Thoracic aorta (tissue), 2 donors: Measurements from ENCODE around the gene OPRL1. TPM values are rescaled to one million over a fixed set of nuclear protein-coding genes. Genes with fewer than 3 reads are reported as not detected.

Experiments
- ATAC-seq: fragments of 150-250 bp; one replicate; pipeline ENCODE4 v1.8.0; 2017; ENCODE audit warnings: low read depth; ENCODE audit not compliant: insufficient number of reproducible peaks, low FRiP score
- DNase-seq: peaks from one replicate; pipeline ENCODE4 v3.0.0-alpha.2; 2020; ENCODE audit warnings: low spot score
- H3K27ac ChIP-seq, 2 donors: fragments of 200-600 bp; sonication (generic); 1 replicate in 1 of 2; 2 replicates in 1 of 2; pipeline ENCODE4 v1.5.1; 2016; ENCODE audit warnings: mild to moderate bottlenecking in 2 of 2, moderate library complexity in 2 of 2
- H3K27me3 ChIP-seq: fragments of 200-600 bp; sonication (generic); replicated peaks from 2 replicates; pipeline ENCODE4 v1.6.0; 2016; ENCODE audit warnings: mild to moderate bottlenecking; ENCODE audit not compliant: insufficient read depth
- H3K36me3 ChIP-seq: fragments of 200-600 bp; sonication (generic); one replicate; pipeline ENCODE4 v1.5.1; 2016
- H3K4me1 ChIP-seq, 2 donors: fragments of 200-600 bp; sonication (generic); 1 replicate in 1 of 2; 2 replicates in 1 of 2; pipeline versions ENCODE4 v1.5.1 to v1.6.0; 2016; ENCODE audit warnings: low read depth in 2 of 2, mild to moderate bottlenecking in 1 of 2; ENCODE audit not compliant: control insufficient read depth in 1 of 2
- H3K4me3 ChIP-seq: fragments of 200-600 bp; sonication (generic); 2 replicates; pipeline ENCODE4 v1.5.1; 2016; ENCODE audit warnings: mild to moderate bottlenecking
- H3K9me3 ChIP-seq: fragments of 200-600 bp; sonication (generic); 2 replicates; pipeline ENCODE4 v1.5.1; 2016
- total RNA-seq, 2 donors: library from RNA; depleted of rRNA; stranded (reverse); fragments of >200 nt; gene quantifications; one replicate each; pipeline versions ENCODE4 v1.1.0 to v1.2.3, GENCODE V29; 2016
- TF ChIP-seq, protein P1 (sequence below): fragments of 200-600 bp; sonication (generic); IDR thresholded peaks from one replicate; pipeline ENCODE4 v1.5.1; 2019; ENCODE audit warnings: antibody characterized with exemption

Gene OPRL1
- total RNA-seq, 2 donors from 2014 or later, result 1.1 to 3.2 TPM

GRCh38 chr20:64101731-64102621 lies 22.1 kb downstream of the OPRL1 start:
- no peak overlapping the region for H3K27ac ChIP-seq
- no peaks in the 10 kb centered on the region for H3K4me1 ChIP-seq
- DNase-seq, result no peak
- H3K36me3 ChIP-seq, result no peaks in the 10 kb centered on the region
- no peaks in the 10 kb centered on the region for H3K9me3 ChIP-seq
- ATAC-seq, result no peak
- TF ChIP-seq, protein P1, sequence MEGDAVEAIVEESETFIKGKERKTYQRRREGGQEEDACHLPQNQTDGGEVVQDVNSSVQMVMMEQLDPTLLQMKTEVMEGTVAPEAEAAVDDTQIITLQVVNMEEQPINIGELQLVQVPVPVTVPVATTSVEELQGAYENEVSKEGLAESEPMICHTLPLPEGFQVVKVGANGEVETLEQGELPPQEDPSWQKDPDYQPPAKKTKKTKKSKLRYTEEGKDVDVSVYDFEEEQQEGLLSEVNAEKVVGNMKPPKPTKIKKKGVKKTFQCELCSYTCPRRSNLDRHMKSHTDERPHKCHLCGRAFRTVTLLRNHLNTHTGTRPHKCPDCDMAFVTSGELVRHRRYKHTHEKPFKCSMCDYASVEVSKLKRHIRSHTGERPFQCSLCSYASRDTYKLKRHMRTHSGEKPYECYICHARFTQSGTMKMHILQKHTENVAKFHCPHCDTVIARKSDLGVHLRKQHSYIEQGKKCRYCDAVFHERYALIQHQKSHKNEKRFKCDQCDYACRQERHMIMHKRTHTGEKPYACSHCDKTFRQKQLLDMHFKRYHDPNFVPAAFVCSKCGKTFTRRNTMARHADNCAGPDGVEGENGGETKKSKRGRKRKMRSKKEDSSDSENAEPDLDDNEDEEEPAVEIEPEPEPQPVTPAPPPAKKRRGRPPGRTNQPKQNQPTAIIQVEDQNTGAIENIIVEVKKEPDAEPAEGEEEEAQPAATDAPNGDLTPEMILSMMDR, result peak; percentile 32
- no peaks in the 10 kb centered on the region for H3K27me3 ChIP-seq
- H3K4me3 ChIP-seq, result peak overlapping the region; percentile 54

DNA sequence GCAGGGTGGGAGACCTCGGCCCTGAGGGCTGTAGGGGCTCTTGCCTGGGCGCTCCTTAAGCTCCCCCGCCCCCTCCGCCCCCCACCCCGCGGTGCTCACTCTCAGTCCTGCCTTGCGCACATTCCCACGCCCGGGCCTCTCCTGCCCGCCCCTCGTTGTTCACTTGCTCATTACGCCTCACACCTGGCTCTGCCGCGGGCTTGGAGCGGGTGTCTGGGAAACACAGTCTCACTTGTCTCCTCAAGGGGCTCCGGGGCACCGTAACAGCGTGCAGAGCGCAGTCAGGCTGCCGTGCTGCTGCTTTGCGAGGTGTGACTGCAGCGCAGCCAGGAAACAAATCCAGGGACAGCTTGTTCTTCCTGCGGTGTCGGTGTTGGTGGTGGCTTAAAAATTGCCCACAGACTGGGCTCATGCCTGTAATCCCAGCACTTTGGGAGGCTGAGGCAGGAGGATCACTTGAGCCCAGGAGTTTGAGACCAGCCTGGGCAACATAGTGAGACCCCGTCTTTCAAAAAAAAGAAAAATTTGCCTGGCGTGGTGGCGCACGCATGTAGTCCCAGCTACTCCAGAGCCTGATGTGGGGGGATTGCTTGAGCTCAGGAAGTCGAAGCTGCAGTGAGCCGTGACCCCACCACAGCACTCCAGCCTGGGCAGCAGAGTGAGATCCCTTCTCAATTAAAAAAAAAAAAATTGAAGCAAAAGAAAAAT lies 22.9 kb downstream of the OPRL1 start:
- Histone ChIP-seq H3K36me3 (no peaks in the 10 kb centered on the region), H3K9me3 (no peaks in the 10 kb centered on the region), H3K27me3 (no peaks in the 10 kb centered on the region), H3K27ac (no peak overlapping the region), H3K4me1 (no peaks in the 10 kb centered on the region), H3K4me3 (no peak overlapping the region)
- TF ChIP-seq, protein P1, result no peak
- no peak for DNase-seq
- no peak for ATAC-seq

GRCh38 chr20:64103871-64104666 lies 24.2 kb downstream of the OPRL1 start:
- Histone ChIP-seq H3K4me1 (no peaks in the 10 kb centered on the region), H3K9me3 (no peaks in the 10 kb centered on the region), H3K36me3 (no peaks in the 10 kb centered on the region), H3K4me3 (no peak overlapping the region), H3K27ac (no peak overlapping the region), H3K27me3 (no peaks in the 10 kb centered on the region)
- TF ChIP-seq, protein P1, result no peak
- ATAC-seq (no peak), DNase-seq (no peak)

- DNase-seq (no peak), ATAC-seq (no peak)
- no peaks in the 10 kb centered on the region for H3K36me3 ChIP-seq
- no peak overlapping the region for H3K4me3 ChIP-seq
- TF ChIP-seq, protein P1, result no peak
- H3K9me3 ChIP-seq, result no peaks in the 10 kb centered on the region
- no peaks in the 10 kb centered on the region for H3K27me3 ChIP-seq
- H3K4me1 ChIP-seq, result no peaks in the 10 kb centered on the region
- H3K27ac ChIP-seq, result no peak overlapping the region
These were observed 25.0 kb downstream of the OPRL1 start for GRCh38 chr20:64104667-64105451.
